DOHH2 (cell line): ENCODE results near the gene MYH7B.

Experiments used
- H3F3A ChIP-seq: fragments of 200-600 bp; sonication (generic), shearing (Covaris generic); 2 replicates; pipeline ENCODE4 v1.6.0; 2016; ENCODE audit warnings: antibody characterized with exemption, mild to moderate bottlenecking; ENCODE audit not compliant: control insufficient read depth, insufficient read depth
- H3K27ac ChIP-seq: fragments of 200-600 bp; sonication (generic); 2 replicates; pipeline ENCODE4 v1.5.1; 2014; ENCODE audit warnings: low read depth, mild to moderate bottlenecking, low read length, moderate library complexity
- H3K27me3 ChIP-seq: fragments of 200-600 bp; sonication (generic); 2 replicates; pipeline ENCODE4 v1.6.1; 2014; ENCODE audit warnings: mild to moderate bottlenecking, low read length, mixed read lengths; ENCODE audit not compliant: control insufficient read depth
- H3K36me3 ChIP-seq: fragments of 200-600 bp; sonication (generic); 2 replicates; pipeline ENCODE4 v1.6.1; 2014; ENCODE audit warnings: mild to moderate bottlenecking, low read length, moderate library complexity, mixed read lengths; ENCODE audit not compliant: control insufficient read depth
- H3K4me1 ChIP-seq: fragments of 200-600 bp; sonication (generic); 2 replicates; pipeline ENCODE4 v1.6.1; 2014; ENCODE audit warnings: mild to moderate bottlenecking, low read length, mixed read lengths; ENCODE audit not compliant: control insufficient read depth
- H3K4me2 ChIP-seq: fragments of 200-600 bp; sonication (generic); 2 replicates; pipeline ENCODE4 v1.6.0; 2014; ENCODE audit warnings: mild to moderate bottlenecking, low read length, moderate library complexity
- H3K4me3 ChIP-seq: fragments of 200-600 bp; sonication (generic); 2 replicates; pipeline ENCODE4 v1.5.1; 2014; ENCODE audit warnings: mild to moderate bottlenecking, low read length, mixed read lengths
- H3K79me2 ChIP-seq: fragments of 200-600 bp; sonication (generic); 2 replicates; pipeline ENCODE4 v1.6.1; 2014; ENCODE audit warnings: mild to moderate bottlenecking, low read length, mixed read lengths; ENCODE audit not compliant: control insufficient read depth
- H3K9me2 ChIP-seq: fragments of 200-600 bp; sonication (generic); replicated peaks from 2 replicates; pipeline ENCODE4 v1.6.1; 2014; ENCODE audit warnings: mild to moderate bottlenecking, low read length, mixed read lengths; ENCODE audit not compliant: control insufficient read depth
- H3K9me3 ChIP-seq: fragments of 200-600 bp; sonication (generic); 2 replicates; pipeline ENCODE4 v1.6.1; 2014; ENCODE audit warnings: antibody characterized with exemption, low read length, mixed read lengths; ENCODE audit not compliant: control insufficient read depth, insufficient read depth
- H4K20me1 ChIP-seq: fragments of 200-600 bp; sonication (generic); 2 replicates; pipeline ENCODE4 v1.6.0; 2014; ENCODE audit warnings: low read depth, mild to moderate bottlenecking, antibody characterized with exemption, low read length, moderate library complexity; ENCODE audit not compliant: control insufficient read depth, insufficient read depth
- CTCF ChIP-seq: fragments of 200-600 bp; sonication (generic); IDR thresholded peaks from one replicate; pipeline ENCODE4 v1.5.1; 2014; ENCODE audit warnings: antibody characterized with exemption, mild to moderate bottlenecking, low read depth, low read length; ENCODE audit not compliant: poor library complexity, severe bottlenecking
- EZH2phosphoT487 ChIP-seq: fragments of 200-600 bp; sonication (generic); IDR thresholded peaks from 2 replicates; pipeline ENCODE4 v1.6.1; 2017; ENCODE audit warnings: borderline replicate concordance, mild to moderate bottlenecking, antibody characterized with exemption, low read length, moderate library complexity, mixed read lengths

MYH7B gene

DNA sequence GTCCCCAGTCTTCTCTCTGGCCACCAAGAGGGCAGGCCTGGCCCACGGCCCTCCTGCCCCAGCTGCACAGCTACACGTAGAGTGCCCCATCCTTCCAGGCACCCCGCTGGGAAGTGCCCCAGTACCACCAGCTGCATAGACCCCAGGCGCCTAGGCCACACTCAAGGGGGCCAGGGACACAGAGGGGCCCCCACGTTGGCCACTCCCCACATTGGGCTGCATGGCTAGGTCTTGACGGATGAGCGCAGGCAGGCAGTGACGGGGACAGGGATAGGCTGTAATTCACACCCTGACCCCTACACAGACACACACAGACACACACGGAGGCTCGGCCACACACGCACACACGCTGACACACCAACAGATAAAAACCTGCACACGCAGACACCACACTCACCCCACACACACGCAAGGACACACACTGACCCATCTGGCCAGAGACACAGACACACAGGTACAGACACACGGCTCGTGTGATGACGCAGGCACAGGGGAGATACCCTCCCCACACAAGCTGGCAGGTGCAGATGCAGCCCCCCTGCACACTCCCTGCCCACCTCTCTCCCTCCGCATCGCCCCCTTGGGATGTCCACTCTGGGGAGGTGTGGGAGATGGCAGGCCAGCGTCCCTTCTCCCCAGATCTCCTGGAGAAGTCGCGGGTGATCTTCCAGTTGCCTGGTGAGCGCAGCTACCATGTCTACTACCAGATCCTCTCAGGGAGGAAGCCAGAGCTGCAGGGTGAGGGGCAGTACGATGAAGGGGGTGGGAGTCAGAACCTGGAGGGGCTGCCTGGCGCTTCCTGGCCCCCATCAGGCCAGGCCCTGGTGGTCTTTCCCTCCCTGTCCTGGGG is 30.0 kb downstream of the MYH7B start:
- Histone ChIP-seq H3K9me2 (no peaks in the 10 kb centered on the region), H3K4me1 (no peaks in the 10 kb centered on the region), H4K20me1 (peaks cover 3% of the 10 kb centered on the region; the same call in 1 of the 2 replicates), H3K27ac (no peak overlapping the region), H3K9me3 (no peaks in the 10 kb centered on the region), H3K36me3 (no peaks in the 10 kb centered on the region), H3K79me2 (no peaks in the 10 kb centered on the region), H3K27me3 (peaks cover 9% of the 10 kb centered on the region), H3F3A (no peaks in the 10 kb centered on the region), H3K4me2 (no peak overlapping the region), H3K4me3 (no peak overlapping the region)
- TF ChIP-seq EZH2phosphoT487: no peak
- no peak for TF ChIP-seq CTCF

GRCh38 chr20:34986311-34987287 is 30.9 kb downstream of the MYH7B start:
- H3K79me2 ChIP-seq: no peaks in the 10 kb centered on the region
- peaks cover 9% of the 10 kb centered on the region for H3K27me3 ChIP-seq
- no peak overlapping the region for H3K4me2 ChIP-seq
- H3K36me3 ChIP-seq: no peaks in the 10 kb centered on the region
- no peaks in the 10 kb centered on the region for H3K9me3 ChIP-seq
- no peak overlapping the region for H3K27ac ChIP-seq
- H3K9me2 ChIP-seq: no peaks in the 10 kb centered on the region
- H4K20me1 ChIP-seq: peaks cover 3% of the 10 kb centered on the region; the same call in 1 of the 2 replicates
- no peak overlapping the region for H3K4me3 ChIP-seq
- TF ChIP-seq EZH2phosphoT487 (no peak), CTCF (no peak)
- H3F3A ChIP-seq: no peaks in the 10 kb centered on the region
- H3K4me1 ChIP-seq: no peaks in the 10 kb centered on the region

DNA sequence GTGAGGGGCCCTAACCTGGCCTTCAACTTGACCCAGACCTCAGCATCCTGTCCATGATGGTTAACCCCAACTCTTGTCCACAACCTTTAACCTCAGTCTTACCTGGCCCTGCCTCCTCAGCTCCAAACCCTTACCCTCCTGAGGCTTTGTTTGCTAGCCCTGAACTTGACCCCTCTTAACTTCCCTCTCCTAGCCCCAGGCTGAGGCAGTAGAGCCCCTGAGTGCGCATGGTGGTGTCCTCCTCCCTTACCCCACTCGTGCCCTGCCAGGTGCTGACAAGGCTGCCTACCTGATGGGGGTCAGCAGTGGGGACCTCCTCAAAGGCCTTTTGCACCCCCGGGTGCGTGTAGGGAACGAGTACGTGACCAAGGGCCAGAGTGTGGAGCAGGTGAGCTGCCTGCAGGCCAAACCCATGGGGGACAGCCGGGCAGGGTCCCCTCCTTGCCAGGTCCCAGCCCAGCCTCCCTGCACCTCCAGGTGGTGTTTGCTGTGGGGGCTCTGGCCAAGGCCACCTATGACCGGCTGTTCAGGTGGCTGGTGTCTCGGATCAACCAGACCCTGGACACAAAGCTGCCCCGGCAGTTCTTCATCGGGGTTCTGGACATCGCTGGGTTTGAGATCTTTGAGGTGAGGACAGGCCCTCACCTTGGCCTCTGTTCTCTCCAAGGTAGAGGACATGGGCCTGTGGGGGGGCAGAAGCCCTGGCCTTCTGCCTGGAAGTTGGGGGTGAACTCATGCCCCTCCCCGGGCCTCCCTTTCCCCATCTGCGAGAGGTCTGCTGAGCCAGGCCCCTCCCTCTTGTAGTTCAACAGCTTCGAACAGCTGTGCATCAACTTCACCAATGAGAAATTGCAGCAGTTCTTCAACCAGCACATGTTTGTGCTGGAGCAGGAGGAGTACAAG is 31.9 kb downstream of the MYH7B start:
- no peak for TF ChIP-seq EZH2phosphoT487
- TF ChIP-seq CTCF: no peak
- H3K36me3 ChIP-seq: no peaks in the 10 kb centered on the region

More for the DNA sequence above, 31.9 kb downstream of the MYH7B start:
- no peak overlapping the region for H3K4me2 ChIP-seq
- peaks cover 9% of the 10 kb centered on the region for H3K27me3 ChIP-seq
- peaks cover 3% of the 10 kb centered on the region; the same call in 1 of the 2 replicates for H4K20me1 ChIP-seq
- no peak overlapping the region for H3K27ac ChIP-seq
- H3K9me3 ChIP-seq: no peaks in the 10 kb centered on the region
- H3K79me2 ChIP-seq: no peaks in the 10 kb centered on the region
- no peaks in the 10 kb centered on the region for H3K9me2 ChIP-seq
- H3K4me3 ChIP-seq: no peak overlapping the region
- no peaks in the 10 kb centered on the region for H3K4me1 ChIP-seq
- no peaks in the 10 kb centered on the region for H3F3A ChIP-seq
